ENCODE measurements around the gene HDC. TPM values are rescaled to one million over a fixed set of nuclear protein-coding genes. Genes with fewer than 3 reads are reported as not detected.

HDC gene
- total RNA-seq = under 0.01 TPM in 1 of 2 replicates, not detected in the other

GRCh38 chr15:50265620-50266019 lies at the start of gene HDC:
HDC (minus strand) TSS chr15:50265726; CDS start chr15:50265623, 103 bp downstream.

Other genes starting within 250 kb of the HDC start
- under 0.01 and 1.00 TPM in 2 replicates for gene ATP8B4, start 146.5 kb downstream of the HDC start, total RNA-seq
- gene SLC27A2, start 83.5 kb downstream of the HDC start, total RNA-seq = 2.1 and 10.9 TPM in 2 replicates
- gene GABPB1, start 89.5 kb upstream of the HDC start, total RNA-seq = 59.9 and 83.4 TPM in 2 replicates
- 47.8 and 69.4 TPM in 2 replicates for gene USP8, start 158.7 kb upstream of the HDC start, total RNA-seq